PC-3 (cell line): ENCODE measurements around the gene B2M. TPM values are rescaled to one million over a fixed set of nuclear protein-coding genes. Genes with fewer than 3 reads are reported as not detected.
"Not testable (repeated sequence)": the region's sequence is repeated elsewhere in the genome, so short reads cannot be mapped to it uniquely, and the experiment has no call there.

Experiments used
- ATAC-seq: fragments of 200-7000 bp; cut with Tn5 transposase; 2 replicates; pipeline ENCODE4 v1.9.1; 2020; ENCODE audit warnings: mild to moderate bottlenecking, moderate library complexity
- BruUV-seq: library from RNA; stranded (reverse); fragments of 400-500 nt; replicated peaks from 2 replicates; lab custom pipeline; 2021; lab: Mats Ljungman, UMichigan
- CTCF ChIA-PET: fragments of 300-600 bp; sonication (Branson Sonifier 250); formaldehyde crosslinking; loops from one replicate; lab custom pipeline; 2022; ENCODE audit warnings: antibody characterized with exemption; lab: Charles Lee
- POLR2A ChIA-PET: fragments of 300-600 bp; sonication (Branson Sonifier 250); formaldehyde crosslinking; loops from one replicate; lab custom pipeline; 2022; ENCODE audit warnings: antibody characterized with exemption; ENCODE audit not compliant: unreplicated experiment; lab: Charles Lee
- DNase-seq: peaks from one replicate; pipeline ENCODE4 v3.0.0-alpha.2; 2015
- H2AFZ ChIP-seq: fragments of 300-600 bp; sonication (generic); 2 replicates; pipeline ENCODE4 v1.6.0; 2016; ENCODE audit warnings: antibody characterized with exemption, low read length
- H3F3A ChIP-seq: fragments of 300-600 bp; sonication (generic); one replicate; pipeline ENCODE4 v1.6.0; 2017; ENCODE audit warnings: antibody characterized with exemption, low read length, control low read depth, mild to moderate bottlenecking; ENCODE audit not compliant: unreplicated experiment
- H3K27ac ChIP-seq: fragments of 300-600 bp; sonication (generic); 2 replicates; pipeline ENCODE4 v1.5.1; 2016; ENCODE audit warnings: mild to moderate bottlenecking, low read length
- H3K27me3 ChIP-seq: fragments of 300-600 bp; sonication (generic); 2 replicates; pipeline ENCODE4 v1.6.1; 2016; ENCODE audit warnings: low read length, mixed read lengths
- H3K36me3 ChIP-seq: fragments of 300-600 bp; sonication (generic); 2 replicates; pipeline ENCODE4 v1.6.1; 2016; ENCODE audit warnings: low read depth, mixed run types, low read length, mixed read lengths
- H3K4me1 ChIP-seq: fragments of 300-600 bp; sonication (generic); 2 replicates; pipeline ENCODE4 v1.5.1; 2016; ENCODE audit warnings: low read length; ENCODE audit not compliant: insufficient read depth
- H3K4me2 ChIP-seq: fragments of 300-600 bp; sonication (generic); 2 replicates; pipeline ENCODE4 v1.6.0; 2016; ENCODE audit warnings: low read length
- H3K4me3 ChIP-seq: fragments of 300-600 bp; sonication (generic); 2 replicates; pipeline ENCODE4 v1.5.1; 2016; ENCODE audit warnings: mild to moderate bottlenecking, low read length, mixed read lengths
- H3K79me2 ChIP-seq: fragments of 300-600 bp; sonication (generic); 2 replicates; pipeline ENCODE4 v1.6.1; 2017; ENCODE audit warnings: low read length, mixed read lengths
- H3K9ac ChIP-seq: fragments of 300-600 bp; sonication (generic); 2 replicates; pipeline ENCODE4 v1.6.0; 2016; ENCODE audit warnings: mild to moderate bottlenecking, low read length
- H3K9me2 ChIP-seq: fragments of 300-600 bp; sonication (generic); replicated peaks from 2 replicates; pipeline ENCODE4 v1.6.1; 2016; ENCODE audit warnings: mixed run types, low read length, mixed read lengths
- H3K9me3 ChIP-seq: fragments of 300-600 bp; sonication (generic); 2 replicates; pipeline ENCODE4 v1.6.1; 2016; ENCODE audit warnings: low read length, mixed read lengths
- H4K20me1 ChIP-seq: fragments of 300-600 bp; sonication (generic); 2 replicates; pipeline ENCODE4 v1.6.1; 2016; ENCODE audit warnings: low read length, mixed read lengths
- CTCF ChIP-seq: fragments of 300-600 bp; sonication (generic); conservative IDR thresholded peaks from 2 replicates; pipeline ENCODE4 v1.5.1; 2017; ENCODE audit warnings: antibody characterized with exemption, low read depth, mild to moderate bottlenecking, low read length
- EZH2 ChIP-seq: fragments of 300-600 bp; sonication (generic); IDR thresholded peaks from one replicate; pipeline ENCODE4 v1.6.1; 2017; ENCODE audit warnings: antibody characterized with exemption, mild to moderate bottlenecking, low read length; ENCODE audit not compliant: unreplicated experiment
- EZH2phosphoT487 ChIP-seq: fragments of 300-600 bp; sonication (generic); IDR thresholded peaks from 2 replicates; pipeline ENCODE4 v1.6.1; 2018; ENCODE audit warnings: mild to moderate bottlenecking, antibody characterized with exemption, low read length, borderline replicate concordance
- intact Hi-C: fragments of 100-400 bp; cut with micrococcal nuclease; formaldehyde crosslinking; loops from 2 replicates; pipeline ENCODE4 v1.9.0; 2023
- total RNA-seq: library from RNA; depleted of rRNA; stranded (reverse); fragments of >200 nt; gene quantifications from 2 replicates; pipeline ENCODE4 v1.2.3, GENCODE V29; 2014

The B2M gene
- total RNA-seq, 1 experiment from 2014 or later, result 608 TPM

GRCh38 chr15:44736181-44736765 lies 25.0 kb downstream of the B2M start, which contains the start of gene TRIM69:
Gene TRIM69, plus strand, starts transcription at chr15:44736528. Its CDS starts 177 bp downstream, at chr15:44736705.
- ChIA-PET CTCF (interaction anchor here (0.5 to 4.5 kb wide), 6 partner anchors 23 to 152 kb away, joined by 3 to 86 read pairs (median 4); partner anchors contain the start of gene SPG11), POLR2A (interaction anchor here (0.6 to 0.7 kb wide), 3 partner anchors 22 to 113 kb away, joined by 3 to 6 read pairs (median 5); no protein-coding TSS in a partner anchor)
- no peaks in the 10 kb centered on the region for H3K4me1 ChIP-seq
- intact Hi-C loops, result loop anchor here (5.0 kb wide), 1 partner anchor 154 kb away; no protein-coding TSS in a partner anchor
- no peak within 1 kb of the TSS for H3K27ac ChIP-seq
- no peak within 1 kb of the TSS for H2AFZ ChIP-seq
- H3F3A ChIP-seq, result no peaks in the 10 kb centered on the region
- no peak for ATAC-seq
- no peak within 1 kb of the TSS for H3K9ac ChIP-seq
- no peaks in the 10 kb centered on the region for H3K9me3 ChIP-seq
- H3K79me2 ChIP-seq, result no peaks in the 10 kb centered on the region
- no peaks in the 10 kb centered on the region for H3K27me3 ChIP-seq
- no peak for TF ChIP-seq CTCF
- TF ChIP-seq EZH2phosphoT487, result no peak
- no peak for TF ChIP-seq EZH2
- H4K20me1 ChIP-seq, result no peaks in the 10 kb centered on the region
- no peaks in the 10 kb centered on the region for H3K9me2 ChIP-seq
- no peaks in the 10 kb centered on the region for H3K36me3 ChIP-seq
- no peak within 1 kb of the TSS for H3K4me2 ChIP-seq
- H3K4me3 ChIP-seq, result no peak within 1 kb of the TSS
- BruUV-seq, result no TSS peak
- DNase-seq, result no peak

- Histone ChIP-seq H3F3A (no peaks in the 10 kb centered on the region), H4K20me1 (no peaks in the 10 kb centered on the region), H3K9me3 (no peaks in the 10 kb centered on the region), H3K27me3 (no peaks in the 10 kb centered on the region), H3K36me3 (no peaks in the 10 kb centered on the region), H3K4me1 (no peaks in the 10 kb centered on the region), H3K9me2 (no peaks in the 10 kb centered on the region), H3K4me2 (no peak overlapping the region), H2AFZ (no peak overlapping the region), H3K79me2 (no peaks in the 10 kb centered on the region), H3K27ac (no peak overlapping the region), H3K4me3 (no peak overlapping the region), H3K9ac (no peak overlapping the region)
- DNase-seq, result peak; percentile 87
- TF ChIP-seq CTCF, result peak; percentile 94
- no peak for TF ChIP-seq EZH2phosphoT487
- no peak for TF ChIP-seq EZH2
- ChIA-PET CTCF (interaction anchor here (0.6 to 4.5 kb wide), 6 partner anchors 10 to 81 kb away, joined by 3 to 86 read pairs (median 8); partner anchors contain the start of gene SPG11), POLR2A (interaction anchor here (0.6 to 0.7 kb wide), 2 partner anchors 10 to 28 kb away, joined by 3 to 4 read pairs; partner anchors contain the start of gene PATL2)
- BruUV-seq, result no TSS peak
- intact Hi-C loops, result loop anchor here (1.0 to 5.0 kb wide), 3 partner anchors 25 to 156 kb away; partner anchors contain the start of gene SPG11
- no peak for ATAC-seq
Measured at GRCh38 chr15:44738340-44738984, 27.1 kb downstream of the B2M start.

- BruUV-seq, H3K9me2 ChIP-seq, H3K4me3 ChIP-seq, H2AFZ ChIP-seq, H3K27me3 ChIP-seq, H3K79me2 ChIP-seq, ATAC-seq, H4K20me1 ChIP-seq, H3K9ac ChIP-seq, H3K36me3 ChIP-seq, H3K27ac ChIP-seq, H3K9me3 ChIP-seq, DNase-seq, H3K4me1 ChIP-seq, H3F3A ChIP-seq, POLR2A ChIA-PET, H3K4me2 ChIP-seq: not testable (repeated sequence)
- CTCF ChIA-PET, result interaction anchor here (1.2 to 4.5 kb wide), 2 partner anchors 12 to 26 kb away, joined by 6 to 86 read pairs; no protein-coding TSS in a partner anchor
- intact Hi-C loops, result loop anchor here (5.0 kb wide), 1 partner anchor 157 kb away; no protein-coding TSS in a partner anchor
Measured at GRCh38 chr15:44739222-44739847, 28.0 kb downstream of the B2M start.

- DNase-seq, H3K9me2 ChIP-seq, POLR2A ChIA-PET, H3K4me2 ChIP-seq, H3K27me3 ChIP-seq, intact Hi-C loops, H3K4me3 ChIP-seq, H3K27ac ChIP-seq, H3K36me3 ChIP-seq, BruUV-seq, H2AFZ ChIP-seq, H3K9ac ChIP-seq, H4K20me1 ChIP-seq, H3K9me3 ChIP-seq, CTCF ChIA-PET, H3F3A ChIP-seq, ATAC-seq, H3K79me2 ChIP-seq, H3K4me1 ChIP-seq: not testable (repeated sequence)
Measured at GRCh38 chr15:44743454-44743853, 32.1 kb downstream of the B2M start.
